H1 (cell line): ENCODE results near the gene RUNX1. TPM values are rescaled to one million over a fixed set of nuclear protein-coding genes. Genes with fewer than 3 reads are reported as not detected.

ENCODE experiments used
- CTCF ChIA-PET: fragments of 300-600 bp; sonication (Branson Sonifier 250); formaldehyde crosslinking; loops from one replicate; lab custom pipeline; 2021; ENCODE audit not compliant: partially characterized antibody; lab: Charles Lee
- POLR2A ChIA-PET: fragments of 300-600 bp; sonication (Branson Sonifier 250); formaldehyde crosslinking; loops from one replicate; lab custom pipeline; 2021; ENCODE audit warnings: inconsistent platforms; ENCODE audit not compliant: partially characterized antibody; lab: Charles Lee
- DNase-seq, 2 experiments: peaks; one replicate each; pipeline versions ENCODE4 v3.0.0 to v3.0.0-alpha.2; 2010 to 2022; ENCODE audit warnings: low spot score in 2 of 2, low read depth in 1 of 2, mixed read lengths in 1 of 2
- FAIRE-seq: peaks from 2 replicates; lab custom pipeline; 2011; peaks lifted over from hg19 to GRCh38; lab: Jason Lieb, UNC
- H2AFZ ChIP-seq: 2 replicates; pipeline ENCODE4 v1.8.1; 2012; ENCODE audit warnings: low read length, inconsistent platforms
- H2AK5ac ChIP-seq: 2 replicates; pipeline ENCODE4 v1.6.1; 2013; ENCODE audit warnings: low read depth, low read length
- H2BK120ac ChIP-seq: replicated peaks from 2 replicates; pipeline ENCODE3; 2013; ENCODE audit warnings: low read depth, low read length, inconsistent platforms
- H2BK12ac ChIP-seq: 2 replicates; pipeline ENCODE4 v1.6.1; 2013; ENCODE audit warnings: low read depth, low read length
- H2BK15ac ChIP-seq: 2 replicates; pipeline ENCODE4 v1.6.1; 2013; ENCODE audit warnings: low read length
- H2BK20ac ChIP-seq: 2 replicates; pipeline ENCODE4 v1.6.1; 2013; ENCODE audit warnings: low read length
- H2BK5ac ChIP-seq: 2 replicates; pipeline ENCODE4 v1.6.1; 2013; ENCODE audit warnings: low read depth, low read length
- H3K14ac ChIP-seq: 2 replicates; pipeline ENCODE4 v1.6.1; 2013; ENCODE audit warnings: inconsistent platforms; ENCODE audit not compliant: insufficient read length
- H3K18ac ChIP-seq: 2 replicates; pipeline ENCODE4 v1.6.1; 2013; ENCODE audit warnings: low read length; ENCODE audit errors: extremely low read depth
- H3K23ac ChIP-seq: 2 replicates; pipeline ENCODE4 v1.6.1; 2013; ENCODE audit warnings: inconsistent platforms; ENCODE audit not compliant: insufficient read length
- H3K23me2 ChIP-seq: 2 replicates; pipeline ENCODE4 v1.6.1; 2013; ENCODE audit warnings: low read depth, low read length
- H3K27ac ChIP-seq: 2 replicates; pipeline ENCODE4 v1.6.1; 2011; ENCODE audit warnings: low read depth, low read length, inconsistent platforms
- H3K27me3 ChIP-seq, 4 experiments: replicated peaks in 1 of 4; 1 replicate in 1 of 4; 2 replicates in 3 of 4; pipeline versions ENCODE4 v1.6.1 to v1.8.1; 2011 to 2013; ENCODE audit warnings: low read length in 3 of 4, mild to moderate bottlenecking in 3 of 4, inconsistent platforms in 2 of 4, mixed read lengths in 2 of 4, moderate library complexity in 1 of 4; ENCODE audit not compliant: control insufficient read depth in 3 of 4, insufficient read depth in 3 of 4; ENCODE audit errors: extremely low read depth in 1 of 4
- H3K36me3 ChIP-seq, 4 experiments: 2 replicates each; pipeline versions ENCODE4 v1.6.1 to v1.8.1; 2011 to 2013; ENCODE audit warnings: mild to moderate bottlenecking in 4 of 4, low read length in 3 of 4, moderate library complexity in 2 of 4, control low read depth in 1 of 4, inconsistent platforms in 1 of 4; ENCODE audit not compliant: insufficient read depth in 4 of 4, control insufficient read depth in 2 of 4
- H3K4ac ChIP-seq: replicated peaks from 2 replicates; pipeline ENCODE3; 2013; ENCODE audit warnings: low read length, low read depth, mixed read lengths, inconsistent platforms; ENCODE audit not compliant: insufficient read length
- H3K4me1 ChIP-seq, 4 experiments: replicated peaks in 1 of 4; 1 replicate in 1 of 4; 2 replicates in 3 of 4; pipeline versions ENCODE4 v1.6.1 to v1.8.1; 2011 to 2013; ENCODE audit warnings: low read length in 3 of 4, inconsistent platforms in 2 of 4, mixed read lengths in 1 of 4; ENCODE audit not compliant: insufficient read depth in 4 of 4, control insufficient read depth in 3 of 4
- H3K4me2 ChIP-seq, 2 experiments: 2 replicates each; pipeline versions ENCODE4 v1.6.1 to v1.8.1; 2011 to 2013; ENCODE audit warnings: low read depth in 2 of 2, low read length in 2 of 2, control low read depth in 1 of 2, inconsistent platforms in 1 of 2, mild to moderate bottlenecking in 1 of 2; ENCODE audit not compliant: insufficient read depth in 1 of 2
- H3K4me3 ChIP-seq, 4 experiments: fragments of 200-600, 300-600 bp in 1 of 4; sonication (generic), shearing (Covaris generic), sonication (Bioruptor Twin) in 1 of 4; 2 replicates each; pipeline versions ENCODE4 v1.5.1 to v1.8.1; 2011 to 2016; ENCODE audit warnings: low read length in 4 of 4, low read depth in 3 of 4, control low read depth in 2 of 4, inconsistent platforms in 2 of 4, mild to moderate bottlenecking in 2 of 4, mixed read lengths in 1 of 4, moderate library complexity in 1 of 4; ENCODE audit not compliant: insufficient read depth in 2 of 4; ENCODE audit errors: extremely low read depth in 1 of 4
- H3K56ac ChIP-seq: replicated peaks from 2 replicates; pipeline ENCODE3; 2013; ENCODE audit warnings: low read depth, mild to moderate bottlenecking, mixed read lengths, low read length, inconsistent platforms; ENCODE audit not compliant: insufficient read length
- H3K79me1 ChIP-seq: 2 replicates; pipeline ENCODE4 v1.6.1; 2013; ENCODE audit warnings: low read depth, low read length, control low read depth
- H3K79me2 ChIP-seq, 2 experiments: 2 replicates each; pipeline versions ENCODE4 v1.6.1 to v1.8.1; 2012 to 2013; ENCODE audit warnings: low read length in 2 of 2, mild to moderate bottlenecking in 2 of 2, inconsistent platforms in 1 of 2; ENCODE audit not compliant: insufficient read depth in 2 of 2, control insufficient read depth in 1 of 2
- H3K9ac ChIP-seq, 4 experiments: replicated peaks in 1 of 4; 1 replicate in 1 of 4; 2 replicates in 3 of 4; pipeline versions ENCODE4 v1.6.1 to v1.8.1; 2011 to 2013; ENCODE audit warnings: low read depth in 3 of 4, low read length in 3 of 4, control low read depth in 2 of 4, mild to moderate bottlenecking in 2 of 4, moderate library complexity in 2 of 4, inconsistent platforms in 1 of 4; ENCODE audit errors: extremely low read depth in 1 of 4
- H3K9me3 ChIP-seq, 2 experiments: 2 replicates each; pipeline versions ENCODE4 v1.6.1 to v1.8.1; 2012 to 2013; ENCODE audit warnings: mild to moderate bottlenecking in 2 of 2, moderate library complexity in 2 of 2, control low read depth in 1 of 2, inconsistent platforms in 1 of 2, low read depth in 1 of 2, low read length in 1 of 2, mixed read lengths in 1 of 2; ENCODE audit not compliant: insufficient read depth in 2 of 2
- H4K20me1 ChIP-seq, 2 experiments: replicated peaks in 1 of 2; 2 replicates each; pipeline versions ENCODE3 to v1.8.1; 2011 to 2013; ENCODE audit warnings: inconsistent platforms in 2 of 2, low read length in 2 of 2, mild to moderate bottlenecking in 1 of 2; ENCODE audit not compliant: insufficient read depth in 2 of 2, control insufficient read depth in 1 of 2
- H4K5ac ChIP-seq: 2 replicates; pipeline ENCODE4 v1.6.1; 2013; ENCODE audit warnings: low read length, low read depth, mixed read lengths, inconsistent platforms; ENCODE audit not compliant: insufficient read length
- H4K8ac ChIP-seq: 2 replicates; pipeline ENCODE4 v1.8.0; 2013; ENCODE audit warnings: mild to moderate bottlenecking, moderate library complexity, low read length, inconsistent platforms; ENCODE audit not compliant: insufficient read depth; ENCODE audit errors: extremely low read depth
- H4K91ac ChIP-seq: replicated peaks from 2 replicates; pipeline ENCODE3; 2013; ENCODE audit warnings: low read length, mixed read lengths, inconsistent platforms; ENCODE audit not compliant: insufficient read length
- ASH2L ChIP-seq: fragments of 200-600, 300-600 bp; sonication (generic); IDR thresholded peaks from one replicate; pipeline ENCODE4 v1.7.1; 2017; ENCODE audit warnings: low read length
- CEBPB ChIP-seq: IDR thresholded peaks from 2 replicates; pipeline ENCODE4 v1.6.1; 2012; ENCODE audit warnings: low read depth, low read length
- CTBP2 ChIP-seq: IDR thresholded peaks from 2 replicates; pipeline ENCODE4 v1.7.0; 2011; ENCODE audit warnings: borderline replicate concordance, mild to moderate bottlenecking, moderate library complexity, mixed read lengths, low read length; ENCODE audit not compliant: insufficient read depth, insufficient read length
- EGR1 ChIP-seq: IDR thresholded peaks from 2 replicates; pipeline ENCODE4 v1.6.1; 2011; ENCODE audit warnings: low read depth, low read length, borderline replicate concordance
- JUND ChIP-seq: IDR thresholded peaks from 2 replicates; pipeline ENCODE4 v1.6.1; 2011; ENCODE audit warnings: mild to moderate bottlenecking, improper control_type of control experiment, low read length
- KDM5A ChIP-seq: fragments of 200-600 bp; IDR thresholded peaks from 2 replicates; pipeline ENCODE4 v1.7.1; 2012; ENCODE audit warnings: mild to moderate bottlenecking, low read length, inconsistent platforms, mixed read lengths
- SAP30 ChIP-seq: fragments of 300-600 bp; sonication (generic); IDR thresholded peaks from 2 replicates; pipeline ENCODE4 v1.7.1; 2012; ENCODE audit warnings: low read length, moderate library complexity, mild to moderate bottlenecking, inconsistent platforms; ENCODE audit not compliant: insufficient read depth, insufficient replicate concordance
- SP2 ChIP-seq: IDR thresholded peaks from 2 replicates; pipeline ENCODE4 v1.6.1; 2012; ENCODE audit warnings: mild to moderate bottlenecking, low read length, inconsistent platforms
- ZNF274 ChIP-seq: IDR thresholded peaks from 2 replicates; pipeline ENCODE4 v1.7.0; 2012; ENCODE audit warnings: low read length, borderline replicate concordance; ENCODE audit errors: extremely low read depth
- WGBS, 2 experiments: shearing (Covaris generic) in 1 of 2; methylation state at CpG; one replicate each; pipeline versions ENCODE4 v1.1.6 to v1.1.7; 2013 to 2015; ENCODE audit warnings: low lambda C conversion rate in 2 of 2, mixed read lengths in 2 of 2, inconsistent platforms in 1 of 2, low coverage in 1 of 2, missing lambda C conversion rate in 1 of 2; ENCODE audit not compliant: insufficient replicate concordance in 2 of 2, insufficient coverage in 1 of 2, insufficient read length in 1 of 2; ENCODE audit errors: extremely low coverage in 1 of 2, missing lambda C conversion rate in 1 of 2; 5-methylcytosine and 5-hydroxymethylcytosine counted together
- polyA plus RNA-seq, 7 experiments: library from polyadenylated mRNA; depleted of rRNA in 3 of 7; stranded (reverse) in 5 of 7; unstranded in 2 of 7; fragments of >200 nt in 5 of 7; fragments of 200-250 nt in 2 of 7; gene quantifications; 1 replicate in 5 of 7; 2 replicates in 1 of 7; 4 replicates in 1 of 7; pipeline versions ENCODE4 v1.2.1 to v1.2.3, GENCODE V29; 2011 to 2013; ENCODE audit warnings: missing spikeins in 2 of 7, mixed read lengths in 2 of 7
- total RNA-seq: library from RNA; stranded (reverse); fragmentation: NEBNext Ultra II Directional; extraction: Animal tissue kit (Norgen Biotek cat#: 25700); gene quantifications from 2 replicates; pipeline ENCODE4 v1.2.1, GENCODE V29; 2021

RUNX1 gene
- total and polyA plus RNA-seq, 2 of the 8 experiments (the other 6 are each of a cell fraction or from before 2014, with no cell fraction given): 0.20 to 0.60 TPM

- Histone ChIP-seq H2BK12ac (no peak overlapping the region), H3K4me1 (no peaks in the 10 kb centered on the region), H3K9ac (no peak overlapping the region), H2AK5ac (no peak overlapping the region), H3K9me3 (no peaks in the 10 kb centered on the region), H3K79me2 (no peaks in the 10 kb centered on the region), H2BK120ac (no peak overlapping the region), H4K5ac (no peak overlapping the region), H3K14ac (no peak overlapping the region), H3K18ac (no peak overlapping the region), H2BK5ac (no peak overlapping the region), H3K23me2 (peaks cover 2% of the 10 kb centered on the region; the same call in 1 of the 2 replicates), H3K27ac (no peak overlapping the region), H2AFZ (no peak overlapping the region), H3K4me2 (no peak overlapping the region), H3K36me3 (no peaks in the 10 kb centered on the region), H3K79me1 (no peaks in the 10 kb centered on the region), H3K23ac (no peak overlapping the region), H4K8ac (no peak overlapping the region), H4K91ac (no peak overlapping the region), H2BK15ac (no peak overlapping the region), H4K20me1 (peaks cover 0 to 2% of the 10 kb centered on the region in 2 experiments), H3K4me3 (no peak overlapping the region), H3K56ac (no peak overlapping the region), H2BK20ac (no peak overlapping the region), H3K4ac (no peak overlapping the region), H3K27me3 (peaks cover 0 to 5% (median 0%) of the 10 kb centered on the region in 4 experiments; a peak in 2 of 7 replicates)
- WGBS, 2 experiments: 95% methylated on average over 6 of the region's 6 CpGs; no CpG with 5 or more reads in 1 of the 2 experiments
- CTCF ChIA-PET: interaction anchor here (1.1 kb wide), 1 partner anchor 154 kb away, joined by 3 read pairs; no protein-coding TSS in a partner anchor
- FAIRE-seq (no peak), DNase-seq (no peak)
- TF ChIP-seq SP2: no peak
- TF ChIP-seq KDM5A: no peak
- no peak for TF ChIP-seq SAP30
- TF ChIP-seq CTBP2: no peak
- TF ChIP-seq ZNF274: no peak
- no peak for TF ChIP-seq ASH2L
- TF ChIP-seq EGR1: no peak
- TF ChIP-seq JUND: no peak
- TF ChIP-seq CEBPB: no peak
- POLR2A ChIA-PET: no interaction called here
These were observed 173.3 kb downstream of the RUNX1 start for GRCh38 chr21:34875830-34876229.
